ENCODE data around the gene PRKCH. TPM values are rescaled to one million over a fixed set of nuclear protein-coding genes. Genes with fewer than 3 reads are reported as not detected.

PRKCH gene
- total RNA-seq, 2 donors from 2014 or later: 18.2 to 82.4 TPM

DNA sequence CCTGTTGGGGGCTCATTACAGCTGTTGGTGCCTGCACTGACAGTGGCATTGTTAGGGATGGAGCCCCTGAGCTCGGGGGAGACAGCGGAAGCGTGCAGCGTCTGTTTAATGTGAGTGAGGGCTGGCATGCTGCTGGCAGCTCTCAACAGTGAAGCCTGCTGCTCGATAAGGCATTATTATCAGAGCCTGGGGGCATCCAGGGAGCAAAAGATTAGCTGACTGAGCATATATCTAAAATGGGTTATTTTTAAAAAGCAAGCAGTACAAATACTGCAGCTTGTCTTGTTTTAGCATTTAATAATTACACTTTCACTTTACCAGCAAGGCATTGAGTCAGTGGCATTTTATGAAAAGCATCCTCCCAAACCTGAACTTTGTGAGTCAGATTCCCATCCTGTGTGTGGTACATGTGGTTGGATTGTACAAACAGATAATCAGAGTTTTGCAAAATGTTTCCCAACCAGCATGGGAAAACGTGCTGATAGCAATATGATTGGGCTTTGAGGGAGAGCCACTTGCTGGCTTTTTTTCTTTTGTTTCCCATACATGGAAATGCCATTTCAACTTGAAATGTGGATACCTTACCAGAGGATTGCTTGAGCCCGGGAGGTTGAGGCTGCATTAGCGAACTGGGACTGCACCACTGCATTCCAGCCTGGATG lies 150.8 kb downstream of the PRKCH start:
- intact Hi-C loops (cut with DNase I): no loop called here
- Histone ChIP-seq H3K4me3 (no peak overlapping the region), H3K27me3 (no peaks in the 10 kb centered on the region), H3K27ac (peak overlapping the region in 2 of 4 donors; percentile 36 to 64), H3K36me3 (replicated peaks in 1 of 2; ENCODE audit: insufficient read depth in 1 of 2, low read depth in 2 of 2) (no peaks in the 10 kb centered on the region), H3K9me3 (no peaks in the 10 kb centered on the region), H3K4me1 (peaks cover 15% of the 10 kb centered on the region)
- ATAC-seq (no peak), DNase-seq (peak in 2 of 4 donors; percentile 5 to 39)
- TF ChIP-seq POLR2A (IDR thresholded peaks at IDR 0.05): no peak
- TF ChIP-seq CTCF (IDR thresholded peaks at IDR 0.05): no peak
- WGBS, 2 donors: 45 to 56% methylated on average over 8 of the region's 8 CpGs

DNA sequence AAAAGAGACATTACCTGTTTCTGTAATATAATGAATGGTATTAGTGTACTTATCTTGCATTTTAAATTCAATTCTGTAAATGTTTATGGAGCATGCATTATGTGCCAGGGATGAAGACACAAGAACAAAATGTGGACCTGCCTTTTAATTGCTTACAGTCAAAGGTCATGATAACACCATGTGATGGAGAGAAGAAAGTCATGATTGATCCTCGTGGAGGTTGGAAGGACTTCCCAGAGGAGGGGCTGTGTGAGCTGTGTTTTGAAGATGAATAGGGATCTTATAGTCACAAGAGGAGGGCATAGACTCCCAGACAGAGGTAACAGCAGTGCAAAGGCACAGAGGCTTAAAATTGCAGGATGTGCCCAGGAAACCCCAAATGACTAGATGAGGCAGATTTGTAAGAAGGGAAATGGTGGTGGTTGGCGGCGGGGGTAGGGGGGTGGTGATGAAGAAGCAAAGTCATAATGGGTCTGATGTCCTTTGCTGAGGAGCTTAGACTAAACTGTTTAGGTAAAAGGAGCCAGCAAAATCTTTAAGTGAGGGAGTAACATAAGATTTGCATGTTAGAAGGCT lies 151.5 kb downstream of the PRKCH start:
- no peaks in the 10 kb centered on the region for H3K9me3 ChIP-seq
- H3K27ac ChIP-seq: peak overlapping the region in 1 of 4 donors; percentile 64
- peaks cover 22% of the 10 kb centered on the region for H3K4me1 ChIP-seq
- DNase-seq: no peak
- no peaks in the 10 kb centered on the region for H3K36me3 ChIP-seq (replicated peaks in 1 of 2; ENCODE audit: insufficient read depth in 1 of 2, low read depth in 2 of 2)
- H3K4me3 ChIP-seq: no peak overlapping the region
- no peaks in the 10 kb centered on the region for H3K27me3 ChIP-seq
- WGBS, 2 donors: 68 to 77% methylated on average over 3 of the region's 3 CpGs
- intact Hi-C loops (cut with DNase I): no loop called here
- TF ChIP-seq CTCF (IDR thresholded peaks at IDR 0.05) (no peak), POLR2A (IDR thresholded peaks at IDR 0.05) (no peak)
- ATAC-seq: no peak

- TF ChIP-seq CTCF (IDR thresholded peaks at IDR 0.05): no peak
- TF ChIP-seq POLR2A (IDR thresholded peaks at IDR 0.05): no peak
- Histone ChIP-seq H3K9me3 (no peaks in the 10 kb centered on the region), H3K4me3 (no peak overlapping the region), H3K4me1 (peaks cover 31% of the 10 kb centered on the region), H3K36me3 (replicated peaks in 1 of 2; ENCODE audit: insufficient read depth in 1 of 2, low read depth in 2 of 2) (no peaks in the 10 kb centered on the region), H3K27ac (no peak overlapping the region), H3K27me3 (no peaks in the 10 kb centered on the region)
- no peak for ATAC-seq
- 0% methylated on average over 1 of the region's 1 CpG for WGBS, 2 donors
- intact Hi-C loops (cut with DNase I): no loop called here
- no peak for DNase-seq
These were observed 152.6 kb downstream of the PRKCH start for GRCh38 chr14:61474015-61474414.

DNA sequence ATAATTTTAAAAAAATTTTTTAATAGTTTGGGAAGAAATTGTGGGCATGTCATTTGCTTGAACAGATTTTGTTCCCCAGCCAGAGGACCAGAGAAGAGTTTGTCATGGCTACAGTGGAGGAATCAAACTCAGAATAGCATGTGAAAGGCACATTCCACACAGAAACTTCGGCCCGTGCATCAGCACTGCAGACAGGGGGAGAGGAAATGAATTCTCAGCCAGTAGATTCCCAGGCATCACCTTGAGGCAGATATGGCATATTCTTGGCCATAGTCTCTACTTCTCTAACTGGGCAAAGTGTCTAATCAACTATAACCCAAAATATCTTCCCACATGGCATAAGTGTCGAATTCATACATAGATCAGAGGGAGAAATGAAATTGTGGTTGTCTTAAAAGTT lies 153.3 kb downstream of the PRKCH start:
- DNase-seq (no peak), ATAC-seq (no peak)
- Histone ChIP-seq H3K36me3 (replicated peaks in 1 of 2; ENCODE audit: insufficient read depth in 1 of 2, low read depth in 2 of 2) (no peaks in the 10 kb centered on the region), H3K4me1 (peaks cover 38% of the 10 kb centered on the region), H3K27ac (peak overlapping the region in 1 of 4 donors; percentile 80), H3K27me3 (no peaks in the 10 kb centered on the region), H3K4me3 (no peak overlapping the region), H3K9me3 (no peaks in the 10 kb centered on the region)
- intact Hi-C loops (cut with DNase I): no loop called here
- TF ChIP-seq POLR2A (IDR thresholded peaks at IDR 0.05) (no peak), CTCF (IDR thresholded peaks at IDR 0.05) (no peak)
- 71 to 75% methylated on average over 3 of the region's 3 CpGs for WGBS, 2 donors

DNA sequence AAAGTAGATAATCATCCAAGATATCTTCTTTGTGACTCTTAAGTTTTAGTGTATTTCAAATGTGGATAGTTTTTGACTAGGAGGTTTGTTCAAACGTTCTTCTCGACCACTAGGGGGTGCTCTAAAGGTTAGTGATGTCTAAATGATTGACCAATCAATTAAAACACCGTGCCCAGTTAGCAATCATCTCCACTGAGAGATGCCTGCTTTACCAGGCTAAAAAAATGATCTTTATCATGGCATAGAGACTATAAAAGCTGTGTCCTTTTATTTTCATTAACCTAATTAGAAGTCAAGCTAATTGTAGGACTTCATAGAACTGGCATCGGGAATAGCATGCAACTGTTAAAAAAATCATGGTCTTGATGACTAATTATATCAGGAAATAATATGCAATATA lies 153.9 kb downstream of the PRKCH start:
- H3K4me3 ChIP-seq: no peak overlapping the region
- intact Hi-C loops (cut with DNase I): no loop called here
- H3K36me3 ChIP-seq (replicated peaks in 1 of 2; ENCODE audit: insufficient read depth in 1 of 2, low read depth in 2 of 2): no peaks in the 10 kb centered on the region
- H3K4me1 ChIP-seq: peaks cover 44% of the 10 kb centered on the region
- ATAC-seq (peak; percentile 33), DNase-seq (peak in 1 of 4 donors; percentile 45)
- H3K27ac ChIP-seq: peak overlapping the region in 1 of 4 donors; percentile 80
- no peak for TF ChIP-seq POLR2A (IDR thresholded peaks at IDR 0.05)
- TF ChIP-seq CTCF (IDR thresholded peaks at IDR 0.05): peak; percentile 47 to 76 (median 65)
- 21 to 23% methylated on average over 4 of the region's 4 CpGs for WGBS, 2 donors
- H3K27me3 ChIP-seq: no peaks in the 10 kb centered on the region
- no peaks in the 10 kb centered on the region for H3K9me3 ChIP-seq

Measured in body of pancreas (tissue), 4 donors.